Neural crest cell (in vitro differentiated cells): ENCODE results near the gene SLC6A18. TPM values are rescaled to one million over a fixed set of nuclear protein-coding genes. Genes with fewer than 3 reads are reported as not detected.

Experiments
- DNase-seq: peaks from one replicate; pipeline ENCODE4 v3.0.0; 2021; ENCODE audit warnings: low read depth, mixed read lengths, low spot score
- H3K27ac Mint-ChIP-seq: one replicate; pipeline ENCODE4 v1.8.0; 2021; ENCODE audit warnings: mild to moderate bottlenecking, mixed read lengths; ENCODE audit not compliant: unreplicated experiment
- H3K27me3 Mint-ChIP-seq: 2 replicates; pipeline ENCODE4 v1.8.0; 2021; ENCODE audit warnings: low read depth, mild to moderate bottlenecking, mixed read lengths
- H3K36me3 Mint-ChIP-seq: 2 replicates; pipeline ENCODE4 v1.8.0; 2021; ENCODE audit warnings: low read depth, mild to moderate bottlenecking, mixed read lengths
- H3K4me1 Mint-ChIP-seq: 2 replicates; pipeline ENCODE4 v1.8.0; 2021; ENCODE audit warnings: mixed read lengths
- H3K4me3 Mint-ChIP-seq: one replicate; pipeline ENCODE4 v1.8.0; 2021; ENCODE audit warnings: mild to moderate bottlenecking, mixed read lengths
- H3K9me3 Mint-ChIP-seq: 2 replicates; pipeline ENCODE4 v1.8.0; 2021; ENCODE audit warnings: mixed read lengths
- CTCF ChIP-seq: fragments of 200-600 bp; sonication (generic); conservative IDR thresholded peaks from 2 replicates; pipeline ENCODE4 v1.5.0; 2021; ENCODE audit warnings: antibody characterized with exemption, mild to moderate bottlenecking
- total RNA-seq: library from RNA; stranded (reverse); gene quantifications from 2 replicates; pipeline ENCODE4 v1.2.1, GENCODE V29; 2021

Gene SLC6A18
- total RNA-seq, 1 donor from 2014 or later, result not detected

DNA sequence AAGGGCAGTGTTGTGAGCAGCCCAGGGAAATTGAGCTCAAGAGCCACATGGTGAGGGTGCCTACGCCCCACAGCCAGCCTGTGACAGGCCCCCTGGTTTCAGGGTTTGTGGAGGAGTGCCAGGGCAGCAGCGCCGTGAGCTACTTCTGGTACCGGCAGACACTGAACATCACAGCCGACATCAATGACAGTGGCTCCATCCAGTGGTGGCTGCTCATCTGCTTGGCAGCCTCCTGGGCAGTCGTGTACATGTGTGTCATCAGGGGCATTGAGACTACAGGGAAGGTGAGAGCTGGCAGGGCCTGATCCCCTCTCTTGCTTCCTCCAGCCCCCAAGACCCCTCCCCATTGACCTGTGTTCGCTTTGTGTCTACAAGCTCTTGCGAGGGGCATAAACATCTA, 10.2 kb downstream of the SLC6A18 start:
- no peak overlapping the region for H3K27ac Mint-ChIP-seq
- DNase-seq, result no peak
- no peaks in the 10 kb centered on the region for H3K36me3 Mint-ChIP-seq
- H3K4me1 Mint-ChIP-seq, result no peaks in the 10 kb centered on the region
- TF ChIP-seq CTCF, result no peak
- no peaks in the 10 kb centered on the region for H3K9me3 Mint-ChIP-seq
- no peaks in the 10 kb centered on the region for H3K27me3 Mint-ChIP-seq
- H3K4me3 Mint-ChIP-seq, result no peak overlapping the region

- DNase-seq, result no peak
- TF ChIP-seq CTCF, result no peak
- H3K4me1 Mint-ChIP-seq, result no peaks in the 10 kb centered on the region
- H3K9me3 Mint-ChIP-seq, result no peaks in the 10 kb centered on the region
- H3K36me3 Mint-ChIP-seq, result no peaks in the 10 kb centered on the region
- H3K4me3 Mint-ChIP-seq, result no peak overlapping the region
- no peak overlapping the region for H3K27ac Mint-ChIP-seq
- no peaks in the 10 kb centered on the region for H3K27me3 Mint-ChIP-seq
Observed at GRCh38 chr5:1235838-1236237, 10.7 kb downstream of the SLC6A18 start.

- TF ChIP-seq CTCF, result no peak
- H3K9me3 Mint-ChIP-seq, result no peaks in the 10 kb centered on the region
- no peak overlapping the region for H3K27ac Mint-ChIP-seq
- DNase-seq, result no peak
- no peaks in the 10 kb centered on the region for H3K4me1 Mint-ChIP-seq
- H3K27me3 Mint-ChIP-seq, result no peaks in the 10 kb centered on the region
- no peaks in the 10 kb centered on the region for H3K36me3 Mint-ChIP-seq
- H3K4me3 Mint-ChIP-seq, result no peak overlapping the region
Observed at GRCh38 chr5:1239505-1240251, 14.5 kb downstream of the SLC6A18 start.

- Mint-ChIP-seq H3K36me3 (no peaks in the 10 kb centered on the region), H3K27me3 (no peaks in the 10 kb centered on the region), H3K4me1 (no peaks in the 10 kb centered on the region), H3K27ac (no peak overlapping the region), H3K4me3 (no peak overlapping the region), H3K9me3 (no peaks in the 10 kb centered on the region)
- no peak for TF ChIP-seq CTCF
- DNase-seq, result no peak
Observed at GRCh38 chr5:1240496-1241260, 15.5 kb downstream of the SLC6A18 start.

DNA sequence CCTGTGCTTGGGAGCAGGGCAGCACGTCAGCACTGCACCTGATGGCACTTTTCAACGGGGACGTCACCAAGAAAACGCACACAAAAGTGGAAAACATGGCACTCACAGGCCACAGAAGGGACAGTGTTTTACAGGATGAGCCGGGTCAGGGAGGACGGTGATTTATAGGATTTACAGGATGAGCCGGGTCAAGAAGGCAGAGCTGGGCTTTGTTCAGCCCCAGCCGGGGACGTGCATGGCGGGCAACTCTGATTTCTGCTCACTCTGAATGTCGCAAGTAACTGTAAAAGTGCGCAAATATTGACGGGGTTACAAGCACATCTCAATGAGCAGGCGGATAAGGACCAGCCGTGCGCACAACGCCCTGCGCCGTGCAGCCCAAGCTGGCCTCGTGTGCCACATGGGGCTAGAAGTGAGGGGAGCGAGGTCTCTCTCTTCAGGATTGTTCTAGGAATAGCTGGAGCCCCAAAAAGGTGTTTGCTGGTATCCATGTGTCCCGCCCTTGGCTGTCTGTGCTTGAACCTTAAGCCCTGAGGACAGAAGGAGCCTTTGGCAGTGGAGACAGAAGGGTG, 16.4 kb downstream of the SLC6A18 start:
- H3K27me3 Mint-ChIP-seq, result no peaks in the 10 kb centered on the region
- no peak for DNase-seq
- no peaks in the 10 kb centered on the region for H3K4me1 Mint-ChIP-seq
- H3K27ac Mint-ChIP-seq, result no peak overlapping the region
- no peak for TF ChIP-seq CTCF
- no peak overlapping the region for H3K4me3 Mint-ChIP-seq
- H3K36me3 Mint-ChIP-seq, result no peaks in the 10 kb centered on the region
- no peaks in the 10 kb centered on the region for H3K9me3 Mint-ChIP-seq
